HG03060 (cell line): Measurements from ENCODE around the gene TAF4.
"Not testable (repeated sequence)": the region's sequence is repeated elsewhere in the genome, so short reads cannot be mapped to it uniquely, and the experiment has no call there.

ENCODE experiments used
- ATAC-seq: cut with Tn5 transposase; IDR thresholded peaks from one replicate; pipeline ENCODE4 v1.9.1; 2021; ENCODE audit warnings: low read depth, moderate number of reproducible peaks; ENCODE audit not compliant: unreplicated experiment

TAF4 gene

DNA sequence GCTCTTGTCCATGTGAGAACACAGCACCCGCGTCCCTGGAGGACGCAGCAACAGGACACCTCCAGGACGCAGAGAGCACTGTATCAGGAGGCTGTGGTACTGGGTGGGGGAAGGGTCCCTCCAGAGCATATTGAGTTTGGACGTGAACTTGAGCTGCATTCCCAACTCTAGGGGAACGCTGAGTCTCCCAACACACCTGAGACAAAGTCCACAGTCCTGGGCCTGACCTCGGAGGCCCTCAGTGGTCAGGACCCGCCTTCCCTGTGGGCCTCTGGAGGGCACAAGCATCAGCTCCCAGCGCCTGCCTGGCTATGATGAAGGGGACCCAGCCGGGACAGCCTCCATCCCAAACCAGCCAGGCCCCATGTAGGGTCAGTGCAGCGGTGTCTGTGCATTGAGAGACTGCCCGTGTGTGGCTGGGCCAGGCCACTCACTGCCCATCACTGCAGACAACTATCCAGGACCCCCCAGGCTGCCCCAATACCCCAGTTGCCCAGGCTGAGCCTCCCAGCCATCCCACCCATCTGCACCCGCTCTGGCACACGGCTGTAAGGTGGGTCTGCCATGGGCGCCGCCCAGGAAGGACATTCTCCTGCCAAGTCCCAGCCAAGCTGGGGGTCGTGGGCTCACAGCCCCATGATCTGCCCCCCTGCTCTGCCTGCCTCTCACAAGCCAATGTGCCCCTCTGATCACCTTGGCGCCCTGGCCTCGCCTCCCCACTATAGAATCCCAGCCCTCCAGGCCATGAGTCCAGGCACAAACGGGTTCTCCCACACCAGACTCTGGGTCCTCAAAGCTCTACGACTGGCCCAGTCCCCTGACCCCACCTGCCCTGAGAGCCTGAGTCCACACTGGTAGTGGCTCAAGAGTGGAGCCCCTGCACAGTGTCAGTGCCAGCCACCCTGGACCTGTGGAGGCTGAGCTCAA, 115.7 kb downstream of the TAF4 start:
- ATAC-seq: no peak

DNA sequence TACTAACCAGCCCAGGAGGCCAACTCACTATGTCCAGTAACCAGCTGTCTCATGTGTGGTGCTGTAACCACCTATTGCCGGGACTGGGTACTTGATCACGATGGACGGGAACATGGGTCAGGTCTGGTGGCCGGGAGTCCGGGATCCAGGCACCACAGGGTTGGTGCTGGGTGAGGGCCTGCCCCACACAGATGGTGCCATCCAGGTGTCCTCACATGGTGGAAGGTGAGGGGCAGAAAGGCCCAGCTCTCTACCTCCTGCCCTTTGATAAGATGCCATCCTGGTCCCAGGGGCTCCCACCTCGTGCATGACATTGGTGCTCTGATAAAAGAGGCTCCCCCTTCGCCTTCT, 116.3 kb downstream of the TAF4 start:
- ATAC-seq: no peak

DNA sequence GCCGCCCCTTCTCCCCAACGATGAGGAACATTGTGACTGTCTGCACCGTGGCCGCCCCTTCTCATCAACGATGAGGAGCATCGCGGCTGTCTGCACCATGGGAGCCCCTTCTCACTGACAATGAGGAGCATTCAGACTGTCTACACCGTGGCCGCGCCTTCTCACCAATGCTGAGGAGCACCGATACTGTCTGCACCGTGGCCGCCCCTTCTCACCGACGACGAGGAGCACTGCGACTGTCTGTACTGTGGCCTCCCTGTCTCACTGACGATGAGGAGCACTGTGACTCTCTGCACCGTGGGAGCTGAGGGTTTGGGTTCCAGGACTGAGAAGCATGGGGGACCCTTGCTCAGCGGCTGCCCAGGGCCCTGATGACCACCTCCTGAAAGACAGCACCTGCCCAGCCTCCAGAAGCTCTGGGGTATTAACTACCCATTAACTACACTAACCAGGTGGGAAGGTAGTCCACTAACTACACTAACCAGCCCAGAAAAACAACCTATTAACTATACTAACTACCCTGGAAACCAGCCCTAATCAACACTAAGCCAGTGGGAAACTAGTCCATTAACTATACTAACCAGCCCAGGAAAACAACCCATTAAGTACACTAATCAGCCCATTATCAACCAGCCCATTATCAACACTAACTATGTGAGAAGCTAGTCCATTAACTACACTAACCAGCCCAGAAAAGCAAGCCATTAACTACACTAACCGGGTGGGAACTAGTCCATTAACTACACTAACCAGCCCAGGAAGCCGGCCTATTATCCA, 116.9 kb downstream of the TAF4 start:
- no peak for ATAC-seq

DNA sequence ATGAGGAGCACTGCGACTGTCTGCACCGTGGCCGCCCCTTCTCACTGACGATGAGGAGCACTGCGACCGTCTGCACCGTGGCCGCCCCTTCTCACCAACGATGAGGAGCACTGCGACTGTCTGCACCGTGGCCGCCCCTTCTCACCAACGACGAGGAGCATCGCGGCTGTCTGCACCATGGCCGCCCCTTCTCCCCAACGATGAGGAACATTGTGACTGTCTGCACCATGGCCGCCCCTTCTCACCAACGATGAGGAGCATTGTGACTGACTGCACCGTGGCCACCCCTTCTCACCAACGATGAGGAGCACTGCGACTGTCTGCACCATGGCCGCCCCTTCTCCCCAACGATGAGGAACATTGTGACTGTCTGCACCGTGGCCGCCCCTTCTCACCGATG, 117.6 kb downstream of the TAF4 start:
- not testable (repeated sequence) for ATAC-seq

DNA sequence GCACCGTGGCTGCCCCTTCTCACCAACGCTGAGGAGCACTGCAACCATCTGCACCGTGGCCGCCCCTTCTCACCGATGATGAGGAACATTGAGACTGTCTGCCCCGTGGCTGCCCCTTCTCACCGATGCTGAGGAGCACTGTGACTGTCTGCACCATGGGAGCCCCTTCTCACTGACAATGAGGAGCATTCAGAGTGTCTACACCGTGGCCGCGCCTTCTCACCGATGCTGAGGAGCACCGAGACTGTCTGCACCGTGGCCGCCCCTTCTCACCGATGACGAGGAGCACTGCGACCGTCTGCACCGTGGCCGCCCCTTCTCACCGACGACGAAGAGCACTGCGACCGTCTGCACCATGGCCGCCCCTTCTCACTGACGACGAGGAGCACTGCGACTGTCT, 120.2 kb downstream of the TAF4 start:
- not testable (repeated sequence) for ATAC-seq

DNA sequence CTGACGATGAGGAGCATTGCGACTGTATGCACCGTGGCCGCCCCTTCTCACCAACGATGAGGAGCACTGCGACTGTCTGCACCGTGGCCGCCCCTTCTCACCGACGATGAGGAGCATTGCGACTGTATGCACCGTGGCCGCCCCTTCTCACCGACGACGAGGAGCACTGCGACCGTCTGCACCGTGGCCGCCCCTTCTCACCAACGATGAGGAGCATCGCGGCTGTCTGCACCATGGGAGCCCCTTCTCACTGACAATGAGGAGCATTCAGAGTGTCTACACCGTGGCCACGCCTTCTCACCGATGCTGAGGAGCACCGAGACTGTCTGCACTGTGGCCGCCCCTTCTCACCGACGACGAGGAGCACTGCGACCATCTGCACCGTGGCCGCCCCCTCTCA, 120.7 kb downstream of the TAF4 start:
- not testable (repeated sequence) for ATAC-seq

DNA sequence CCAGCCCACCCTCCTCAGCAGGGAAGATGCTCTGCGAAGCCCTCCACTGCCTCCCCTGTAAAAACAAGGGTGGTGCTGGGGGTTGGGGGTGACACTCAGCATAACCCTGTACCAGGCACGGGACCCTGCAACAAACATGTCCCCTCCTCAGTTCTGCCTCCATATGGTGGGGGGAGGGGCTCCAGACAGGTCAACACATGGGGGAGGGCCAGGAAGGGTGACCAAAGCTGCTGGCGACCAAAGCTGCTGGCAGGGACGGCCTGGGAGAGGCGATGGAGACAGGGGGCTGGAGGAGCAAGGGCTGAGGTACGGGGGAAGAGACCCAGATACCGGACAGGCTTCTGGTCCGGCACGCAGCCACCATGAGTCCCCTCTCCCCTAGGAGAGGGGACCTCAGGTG, 123.2 kb downstream of the TAF4 start:
- no peak for ATAC-seq

DNA sequence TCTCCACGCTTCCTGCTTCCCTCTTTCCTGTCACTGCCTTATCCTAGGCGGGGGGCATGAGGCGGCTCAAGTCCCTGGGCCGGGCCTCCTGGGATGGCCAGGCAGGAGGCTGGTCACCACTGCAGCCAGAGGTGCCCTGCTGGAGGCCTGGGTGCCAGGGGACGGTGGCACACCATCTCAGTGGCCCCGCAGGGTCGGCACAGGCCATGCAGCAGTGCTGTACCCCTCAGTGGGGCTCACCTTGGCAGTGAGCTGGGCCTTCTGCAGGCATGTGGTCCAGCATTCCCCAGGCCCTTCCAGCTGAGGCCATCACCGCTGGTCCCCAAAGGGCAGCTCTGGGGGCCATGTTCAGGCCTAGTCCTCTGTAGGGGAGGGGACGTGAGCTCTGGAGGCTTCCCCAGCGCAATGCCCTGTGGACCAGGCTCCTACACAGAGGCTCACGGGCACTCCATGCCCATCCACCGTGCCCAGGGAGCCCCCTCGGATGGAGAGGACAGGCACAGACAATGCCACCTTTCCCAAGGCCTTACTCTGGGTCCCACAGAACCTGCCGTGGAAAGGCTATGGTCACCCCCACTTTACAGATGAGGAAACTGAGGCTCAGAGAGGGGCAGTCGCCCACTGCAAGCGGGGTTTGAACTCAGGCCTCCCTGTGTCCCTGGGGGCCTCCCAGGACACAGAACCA, 123.8 kb downstream of the TAF4 start:
- ATAC-seq: no peak

DNA sequence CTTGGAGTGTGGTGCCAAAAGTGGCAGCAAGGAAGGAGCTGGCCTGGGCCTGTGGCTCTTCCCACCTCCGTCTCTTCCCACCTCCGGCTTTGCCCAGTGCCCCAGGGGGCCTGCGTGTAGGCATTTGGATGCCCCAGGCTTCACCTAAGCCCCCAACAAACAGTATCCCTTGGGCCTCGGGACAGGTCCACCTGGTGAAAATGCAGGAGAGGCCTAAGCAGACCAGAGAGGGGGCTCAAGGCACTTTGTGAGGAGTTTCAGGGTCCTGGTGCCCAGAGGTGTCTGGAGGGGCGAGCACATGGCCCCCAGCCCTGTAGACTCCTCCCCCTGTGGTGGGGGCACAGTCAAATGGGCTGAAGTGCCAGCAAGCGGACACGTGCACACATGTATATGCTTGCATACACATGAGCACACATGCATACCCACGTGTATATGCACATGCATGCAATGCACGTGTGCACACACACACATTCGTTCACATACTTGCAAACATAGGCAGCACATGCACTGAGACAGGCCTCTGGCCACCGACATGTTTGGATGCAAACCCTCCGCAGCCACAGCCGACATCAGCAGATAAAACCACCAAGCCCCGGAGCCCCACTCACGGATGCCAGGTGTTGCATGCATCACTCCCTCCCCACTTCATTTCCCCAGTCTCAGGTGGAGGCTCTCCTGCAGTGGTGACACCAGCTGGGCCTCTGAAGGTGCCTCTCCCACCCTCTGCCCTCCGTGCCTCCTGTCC, 124.5 kb downstream of the TAF4 start:
- no peak for ATAC-seq

DNA sequence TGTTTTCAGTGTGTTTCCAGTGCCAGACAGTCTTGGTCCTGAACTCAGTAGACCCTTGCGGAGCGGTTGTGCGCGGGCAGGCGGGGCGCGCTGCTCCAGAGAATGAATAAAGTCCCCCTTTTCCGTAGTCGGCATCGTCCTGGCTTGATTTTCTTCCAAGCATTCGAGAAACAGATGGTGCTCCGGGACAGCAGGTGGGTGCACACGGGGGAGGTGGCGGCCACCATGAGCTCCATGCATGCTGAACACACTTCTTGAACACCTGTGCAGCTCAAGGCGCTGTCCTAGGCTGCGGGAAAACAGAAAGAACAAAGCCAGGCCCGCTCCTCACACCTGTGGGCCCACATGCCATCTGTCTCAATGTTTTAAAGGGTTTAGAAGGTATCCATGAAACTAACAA, 125.2 kb downstream of the TAF4 start:
- no peak for ATAC-seq

DNA sequence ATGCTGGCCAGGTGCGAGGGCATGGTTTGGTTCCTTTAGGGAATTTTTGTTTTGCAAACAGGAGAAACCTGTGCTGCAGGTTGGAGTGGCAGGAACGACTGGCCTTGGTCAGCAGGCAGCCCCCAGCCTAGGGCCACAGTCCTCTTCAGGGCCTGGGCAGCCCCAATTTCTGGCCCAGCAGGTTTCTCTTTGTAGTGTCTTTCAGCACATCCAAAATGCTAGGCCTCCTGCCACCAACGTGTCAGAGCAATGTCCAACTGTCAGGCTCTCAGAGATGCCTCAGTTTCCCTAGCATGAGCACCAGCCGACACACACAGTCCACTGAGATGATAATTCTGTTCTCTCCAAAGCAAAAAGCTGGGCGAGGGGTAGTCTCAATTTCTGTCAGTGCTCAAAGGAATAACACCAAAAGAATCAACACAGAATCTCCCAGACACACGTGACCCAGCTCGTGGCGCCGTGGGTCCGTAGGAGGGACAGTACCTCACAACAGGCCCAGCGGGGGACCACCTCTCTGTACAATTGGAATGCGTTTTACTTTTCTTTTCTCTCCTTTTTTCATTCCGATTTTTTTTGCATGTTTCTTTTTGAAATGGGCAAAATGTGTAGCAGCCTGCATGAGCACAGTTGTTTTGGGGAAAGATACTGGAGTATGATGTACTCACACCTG, 125.9 kb downstream of the TAF4 start:
- no peak for ATAC-seq

DNA sequence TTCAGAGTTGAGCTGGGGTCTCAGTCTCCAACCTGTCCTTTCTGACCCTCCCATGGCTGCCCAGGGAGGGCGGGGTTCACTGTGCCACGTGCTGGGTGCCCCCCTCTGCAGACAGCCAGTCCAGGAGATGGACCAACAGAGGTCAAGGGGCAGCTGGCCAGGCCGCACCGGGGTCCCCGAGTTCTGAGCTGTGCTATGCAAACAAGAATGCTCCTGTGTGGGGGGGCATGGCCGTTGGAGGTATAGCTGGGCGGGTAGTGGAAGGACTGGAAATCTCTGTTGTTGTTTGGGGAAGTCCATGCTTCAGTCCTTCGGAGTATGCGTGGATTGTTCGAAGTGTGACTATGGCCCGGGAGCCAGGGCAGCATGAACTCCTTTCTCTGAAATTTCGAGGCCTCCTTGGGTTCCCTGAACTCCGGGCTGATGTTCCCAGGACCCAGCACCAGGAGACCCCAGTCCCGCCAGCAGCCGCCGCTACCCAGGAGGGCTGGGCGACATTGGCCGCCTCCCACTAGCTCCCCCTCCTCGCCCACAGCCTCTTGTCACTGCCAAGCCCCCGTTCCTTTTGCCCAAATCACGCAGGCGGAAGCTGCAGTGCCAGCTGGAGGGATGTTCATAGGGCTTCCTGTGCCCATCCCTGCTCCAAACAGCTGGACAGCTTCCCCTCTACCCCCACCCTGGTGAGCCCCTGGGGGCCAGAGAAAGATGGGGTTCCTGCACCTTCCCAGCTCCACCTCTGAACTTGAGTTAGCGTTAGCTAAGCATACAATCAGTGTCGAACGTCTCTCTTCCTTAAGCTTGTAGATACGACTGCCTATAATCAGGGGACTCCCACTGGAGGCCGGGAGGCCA, 126.6 kb downstream of the TAF4 start:
- no peak for ATAC-seq

DNA sequence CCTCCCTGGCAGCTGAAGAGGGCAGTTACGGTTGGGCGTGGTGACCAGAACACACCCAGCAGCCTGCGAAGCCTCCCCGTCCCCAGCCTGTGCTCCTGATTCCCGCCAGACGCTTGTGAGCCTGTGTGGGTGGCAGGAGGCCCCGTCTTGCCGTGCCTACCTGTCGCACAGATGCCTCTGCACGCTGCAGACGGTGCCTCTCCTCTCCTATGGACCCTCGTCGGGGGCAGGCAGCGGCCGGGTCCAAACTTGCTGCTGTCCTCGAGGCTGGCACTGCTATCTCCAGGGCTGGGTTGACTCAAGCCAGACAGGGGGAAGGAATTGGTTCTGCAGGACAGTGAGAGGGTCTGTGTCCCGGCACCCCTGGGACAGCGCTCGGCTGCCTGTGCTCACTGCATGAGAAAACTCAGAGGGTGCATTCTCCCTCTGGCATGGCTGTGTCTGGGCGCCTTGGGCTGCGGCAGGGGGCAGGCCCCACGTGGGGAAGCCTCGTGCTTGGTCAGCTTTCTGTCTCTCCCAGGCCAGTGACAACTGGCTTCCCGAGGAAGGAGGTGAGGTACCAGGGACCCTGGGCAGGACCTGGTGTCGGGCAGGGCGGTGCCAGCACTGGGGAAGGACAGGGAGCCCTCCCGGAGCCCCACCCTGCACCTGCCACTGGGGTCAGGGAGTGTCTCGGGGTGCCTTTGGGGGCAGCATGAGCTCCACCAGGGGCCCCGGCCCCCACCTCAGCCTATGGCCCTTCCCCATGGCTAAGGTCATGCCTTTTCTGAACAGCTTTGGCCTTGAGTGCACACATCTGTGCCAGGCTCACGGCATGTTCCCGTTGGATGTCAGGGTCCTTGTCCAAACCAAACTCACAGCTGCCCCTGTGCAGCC, 127.5 kb downstream of the TAF4 start:
- ATAC-seq: no peak

DNA sequence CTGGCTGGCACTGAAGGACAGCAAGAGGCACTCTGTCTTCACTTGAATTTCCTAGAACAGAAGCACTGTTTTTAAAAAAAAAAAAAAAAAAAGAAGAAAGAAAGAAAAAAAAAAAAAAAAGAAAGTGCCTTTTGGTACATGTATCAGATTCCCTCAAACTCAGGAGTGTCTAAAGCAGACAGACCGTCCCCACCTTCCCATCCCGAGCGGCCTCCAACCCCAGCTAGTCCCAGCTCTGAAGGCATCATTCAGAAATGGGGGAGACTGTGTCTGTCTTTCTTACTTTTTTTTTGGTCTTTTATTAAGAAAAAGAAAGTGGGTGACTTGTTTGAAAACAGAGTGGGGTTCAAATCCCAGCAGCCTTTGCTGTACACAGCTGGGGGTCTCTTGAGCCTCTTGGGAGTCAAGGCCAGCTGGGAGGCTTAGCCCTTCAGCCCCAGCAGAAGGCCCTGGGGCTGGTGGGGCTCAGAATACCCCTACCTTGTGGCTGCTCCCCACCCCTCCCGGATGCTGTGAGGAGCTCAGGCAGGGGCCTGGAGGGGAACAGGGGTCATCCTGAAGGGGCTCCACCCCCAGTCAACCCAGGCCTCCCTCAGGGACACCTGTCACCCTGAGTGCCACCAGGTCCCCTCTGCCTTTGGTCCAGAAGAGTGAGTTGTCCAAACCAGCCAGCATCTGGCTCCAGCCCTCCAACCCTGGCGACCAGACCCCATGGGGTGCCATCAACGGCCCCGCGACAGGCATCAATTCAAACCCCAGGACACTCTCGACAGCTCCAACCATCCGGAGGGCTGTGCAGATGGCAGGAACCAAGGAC, 128.3 kb downstream of the TAF4 start:
- no peak for ATAC-seq

DNA sequence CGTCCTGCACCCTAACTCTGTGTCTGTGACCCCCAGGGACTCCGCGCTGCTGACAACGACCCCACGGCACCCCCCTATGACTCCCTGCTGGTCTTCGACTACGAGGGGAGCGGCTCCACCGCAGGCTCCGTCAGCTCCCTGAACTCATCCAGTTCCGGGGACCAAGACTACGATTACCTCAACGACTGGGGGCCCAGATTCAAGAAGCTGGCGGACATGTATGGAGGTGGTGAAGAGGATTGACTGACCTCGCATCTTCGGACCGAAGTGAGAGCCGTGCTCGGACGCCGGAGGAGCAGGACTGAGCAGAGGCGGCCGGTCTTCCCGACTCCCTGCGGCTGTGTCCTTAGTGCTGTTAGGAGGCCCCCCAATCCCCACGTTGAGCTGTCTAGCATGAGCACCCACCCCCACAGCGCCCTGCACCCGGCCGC, 129.0 kb downstream of the TAF4 start:
- ATAC-seq: no peak

DNA sequence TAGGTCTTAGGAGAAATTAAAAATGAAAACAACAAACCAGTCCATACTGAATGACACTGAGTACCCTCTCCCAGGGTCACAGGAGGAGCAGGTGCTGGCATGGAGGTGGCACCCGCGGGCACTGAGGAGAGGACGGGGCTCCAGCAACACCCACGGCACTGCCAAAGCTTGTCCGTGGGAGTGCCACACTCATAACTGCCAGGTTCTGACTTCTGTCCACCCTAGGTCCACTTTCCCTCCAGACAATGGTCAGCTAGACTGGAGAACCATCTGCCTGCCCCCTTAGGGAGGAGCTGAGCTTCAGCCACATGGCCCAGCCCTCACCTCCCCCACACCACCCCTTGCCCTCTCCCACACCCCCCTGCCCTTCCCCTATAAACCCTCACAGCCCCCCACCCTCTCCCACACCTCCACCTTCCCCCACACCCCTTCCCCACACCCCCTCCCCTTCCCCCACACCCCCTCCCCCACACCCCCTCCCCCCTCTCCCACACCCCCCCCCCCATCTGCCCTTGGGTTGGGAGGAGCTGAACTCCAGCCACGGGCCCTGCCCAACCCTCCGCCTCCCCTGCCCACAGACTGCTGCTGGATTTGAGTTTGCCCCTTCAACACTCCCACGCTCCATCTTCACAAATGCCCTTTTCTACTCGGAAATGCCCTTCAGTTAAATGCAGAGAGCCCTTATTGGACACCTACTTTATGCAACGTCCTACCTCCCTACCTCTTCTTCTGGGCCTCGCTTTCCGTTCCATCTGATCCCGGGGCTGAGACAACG, 129.6 kb downstream of the TAF4 start:
- ATAC-seq: no peak
